ENCODE data around the gene NALCN.

The NALCN gene

DNA sequence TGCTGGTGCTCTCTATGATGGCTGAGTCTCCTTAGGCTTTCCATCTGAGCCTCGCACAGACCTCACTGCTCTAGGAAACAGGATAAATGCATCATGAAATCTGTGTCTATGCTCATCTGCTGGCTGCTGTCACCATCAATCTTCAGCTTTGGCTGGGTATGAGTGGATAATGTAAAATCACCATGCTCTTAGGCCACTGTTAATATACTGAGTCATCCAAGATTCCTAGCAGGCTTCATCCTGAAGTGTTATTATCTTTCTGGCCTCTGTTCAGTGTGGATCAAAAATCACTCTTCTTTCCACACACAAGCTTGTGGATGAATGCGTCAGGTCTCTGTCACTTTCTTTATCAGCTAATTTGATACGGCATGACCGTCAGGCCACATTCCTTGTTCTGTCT lies 317.4 kb downstream of the NALCN start:
- intact Hi-C loops (cut with DNase I): no loop called here
- no peak for DNase-seq

DNA sequence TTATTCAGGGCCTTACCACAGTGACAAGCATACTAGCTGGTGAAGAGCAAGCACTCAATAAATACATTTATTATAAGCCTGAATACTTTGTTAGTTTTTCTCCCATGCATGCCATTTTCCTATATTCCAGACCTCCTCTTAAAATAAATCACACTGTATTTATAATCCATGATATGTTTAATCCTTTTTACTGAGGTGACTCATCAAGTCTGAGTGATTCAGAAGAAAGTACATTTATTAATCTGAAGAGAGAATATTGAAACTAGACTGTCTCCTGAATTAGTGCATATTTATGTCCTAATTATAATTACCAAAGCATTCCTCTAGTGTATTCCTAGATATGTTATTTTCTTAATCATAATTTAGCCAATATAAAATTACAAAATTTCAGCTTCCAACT lies 323.3 kb downstream of the NALCN start:
- intact Hi-C loops (cut with DNase I): no loop called here
- DNase-seq: no peak

DNA sequence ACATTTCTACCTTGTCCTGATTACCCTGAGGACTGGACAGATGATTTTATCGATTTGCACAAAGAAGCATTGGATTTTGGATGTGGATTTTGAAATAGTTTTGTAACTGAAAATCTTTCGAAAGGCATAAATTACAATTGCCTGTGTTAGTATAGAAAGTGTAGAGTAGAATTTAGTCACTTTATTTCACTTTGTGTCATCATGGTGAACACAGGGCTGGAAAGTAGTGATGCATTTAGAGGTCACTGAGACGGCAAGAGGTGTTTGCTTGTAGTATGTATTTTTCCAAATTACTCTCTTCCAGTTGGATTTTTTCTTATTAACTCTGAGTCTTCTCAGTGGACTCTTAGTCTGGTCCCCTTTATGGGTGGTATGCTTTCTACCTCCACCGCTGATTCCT lies 326.0 kb downstream of the NALCN start:
- intact Hi-C loops (cut with DNase I): no loop called here
- DNase-seq: no peak

DNA sequence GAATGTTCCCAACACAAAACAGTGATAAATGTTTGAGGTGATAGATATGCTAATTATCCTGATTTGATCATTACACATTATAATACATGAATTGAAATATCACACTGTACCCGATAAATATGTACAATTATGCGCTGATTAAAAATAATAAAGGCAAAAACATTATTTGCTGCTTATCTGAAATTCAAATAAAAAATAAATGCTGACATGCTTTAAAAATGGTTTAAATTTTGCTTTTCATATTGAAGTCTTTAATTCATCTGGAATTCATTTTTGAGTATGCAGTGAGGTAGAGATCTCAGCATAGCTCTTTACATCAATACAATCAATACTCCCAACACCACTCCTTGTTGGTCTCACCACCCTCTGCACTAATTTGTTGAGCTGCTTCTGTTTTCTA lies 330.8 kb downstream of the NALCN start:
- no peak for DNase-seq
- intact Hi-C loops (cut with DNase I): no loop called here

DNA sequence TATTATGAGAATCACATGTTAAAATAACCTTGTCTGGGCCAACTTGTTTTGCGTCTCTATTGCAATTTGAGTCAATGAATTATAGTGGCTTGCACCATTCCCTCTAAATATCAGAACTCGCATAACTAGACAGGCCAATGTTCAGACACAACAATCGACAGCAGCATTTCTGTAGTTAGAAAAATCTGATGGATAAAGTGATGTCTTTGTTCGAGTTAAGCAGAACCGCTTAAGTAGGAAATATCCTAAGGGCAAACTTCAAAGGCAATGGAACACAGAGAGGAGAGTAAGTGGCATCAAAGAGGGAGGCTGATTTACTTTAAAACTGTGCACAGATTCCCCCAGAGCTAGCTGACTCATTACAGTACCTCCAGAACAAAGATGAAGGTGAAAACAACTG lies 333.9 kb downstream of the NALCN start:
- intact Hi-C loops (cut with DNase I): no loop called here
- DNase-seq: no peak

DNA sequence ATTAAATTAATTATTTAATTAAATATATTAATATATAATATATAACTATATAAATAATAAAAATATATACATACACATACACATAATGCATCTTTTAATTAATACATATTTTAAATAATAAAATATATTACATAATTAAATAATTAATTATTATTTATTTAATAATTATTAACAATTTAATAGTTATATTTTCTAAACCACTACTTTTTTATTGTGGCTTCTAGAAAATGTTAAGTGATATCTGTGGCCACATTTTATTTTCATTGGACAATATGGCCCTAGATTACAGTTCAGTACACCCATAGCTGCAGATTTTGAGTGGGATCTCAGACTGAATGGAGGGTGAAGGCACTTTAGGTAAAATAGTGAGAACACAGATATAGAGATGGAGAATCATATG lies 335.7 kb downstream of the NALCN start:
- no peak for DNase-seq
- intact Hi-C loops (cut with DNase I): no loop called here

DNA sequence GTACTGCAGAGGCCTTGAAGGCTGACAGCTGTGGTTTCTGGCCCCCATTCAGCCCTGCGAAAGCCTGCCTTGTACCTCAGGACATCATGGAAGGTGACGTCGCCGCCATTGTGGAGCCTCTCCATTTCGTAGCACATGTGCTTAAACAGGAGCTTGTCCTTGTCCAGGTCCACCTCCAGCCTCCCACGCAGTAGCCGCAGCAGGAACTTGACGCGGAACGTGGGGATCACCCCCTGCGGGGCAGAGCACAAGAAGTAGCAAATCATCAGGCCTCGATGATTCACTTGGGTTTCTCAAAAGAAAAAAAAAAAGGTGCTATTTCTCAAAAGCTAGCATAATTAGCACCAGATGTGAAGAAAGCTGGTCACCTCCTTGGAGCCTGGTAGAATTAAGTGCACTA lies 351.0 kb downstream of the NALCN start:
- intact Hi-C loops (cut with DNase I): no loop called here
- peak in 3 of 42 donors; percentile 2 to 9 (median 3) for DNase-seq

DNA sequence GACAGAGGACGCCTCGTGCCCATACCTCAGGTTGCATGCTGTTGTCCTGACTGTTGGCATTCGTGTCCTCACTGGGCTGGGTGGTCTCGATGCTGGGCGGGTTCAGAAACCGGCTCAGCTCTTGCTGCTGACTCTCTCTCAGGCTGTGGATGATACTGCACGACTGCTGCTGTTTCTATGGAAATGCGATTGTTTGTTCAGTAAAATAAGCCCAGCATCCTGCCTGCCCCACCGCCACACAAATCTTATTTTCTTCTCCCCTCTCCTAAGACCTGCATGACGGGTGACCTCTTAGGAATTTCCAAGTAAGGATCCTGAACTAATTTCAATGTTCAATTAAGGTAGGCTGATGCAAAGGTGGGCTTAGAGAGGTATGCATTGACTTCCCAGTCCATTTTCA lies 356.5 kb downstream of the NALCN start:
- intact Hi-C loops (cut with DNase I): no loop called here
- DNase-seq: no peak

DNA sequence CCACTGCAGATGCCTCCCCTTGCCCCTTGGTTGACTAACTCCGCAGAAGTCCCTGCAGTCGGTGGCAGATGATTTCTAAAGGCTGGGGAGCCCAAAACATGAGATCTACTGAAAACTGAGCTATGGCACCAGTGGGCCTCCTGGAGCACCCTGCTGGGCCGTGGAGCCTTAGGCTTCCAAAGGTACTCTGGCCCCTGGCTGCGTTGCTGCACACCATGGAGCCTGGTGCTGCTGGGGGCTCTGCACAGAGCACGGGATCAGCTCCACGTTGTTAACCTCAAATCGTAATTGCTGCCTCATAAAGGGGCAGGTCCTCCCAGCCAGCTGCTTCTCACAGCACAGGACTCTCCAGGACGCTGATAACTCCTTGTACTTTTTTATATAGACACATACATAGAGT lies 357.5 kb downstream of the NALCN start:
- intact Hi-C loops (cut with DNase I): no loop called here
- DNase-seq: no peak

DNA sequence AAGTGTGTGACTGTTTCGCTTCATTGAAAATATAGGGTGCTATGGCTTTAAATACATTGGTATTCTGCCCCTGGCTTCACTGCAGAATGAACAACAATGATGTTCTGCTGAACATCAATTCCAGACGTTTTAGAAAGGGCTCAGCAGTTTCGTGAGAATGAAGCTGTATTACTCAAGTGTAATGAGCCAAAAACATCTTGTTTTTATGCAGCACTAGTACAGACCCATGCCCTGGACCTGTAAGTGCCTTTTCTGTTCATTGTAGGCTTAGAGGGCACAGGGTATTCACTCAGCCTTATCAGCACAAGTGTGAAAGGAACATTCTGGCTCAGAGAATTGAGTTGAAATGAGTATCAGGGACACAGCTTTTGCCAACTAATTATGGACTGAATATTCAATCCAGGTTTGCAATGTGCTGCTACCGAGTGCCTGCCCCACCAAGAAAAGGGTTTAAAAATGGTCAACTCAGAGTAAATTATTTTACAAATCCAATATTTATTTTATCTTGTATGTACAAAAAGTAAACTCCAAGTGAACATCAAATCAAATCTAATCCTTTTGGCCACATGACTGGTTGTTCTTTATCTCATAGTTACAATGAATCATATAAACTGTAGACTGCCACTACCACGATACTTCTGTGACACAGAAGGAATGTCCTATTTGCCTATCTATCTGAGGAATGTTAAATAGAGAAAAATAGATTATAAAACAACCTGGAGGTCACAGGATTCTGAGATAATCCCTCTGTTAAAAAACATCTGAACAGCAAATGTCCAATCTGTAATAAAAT lies 362.8 kb downstream of the NALCN start:
- DNase-seq: peak in 1 of 42 donors; percentile 3
- intact Hi-C loops (cut with DNase I): no loop called here

DNA sequence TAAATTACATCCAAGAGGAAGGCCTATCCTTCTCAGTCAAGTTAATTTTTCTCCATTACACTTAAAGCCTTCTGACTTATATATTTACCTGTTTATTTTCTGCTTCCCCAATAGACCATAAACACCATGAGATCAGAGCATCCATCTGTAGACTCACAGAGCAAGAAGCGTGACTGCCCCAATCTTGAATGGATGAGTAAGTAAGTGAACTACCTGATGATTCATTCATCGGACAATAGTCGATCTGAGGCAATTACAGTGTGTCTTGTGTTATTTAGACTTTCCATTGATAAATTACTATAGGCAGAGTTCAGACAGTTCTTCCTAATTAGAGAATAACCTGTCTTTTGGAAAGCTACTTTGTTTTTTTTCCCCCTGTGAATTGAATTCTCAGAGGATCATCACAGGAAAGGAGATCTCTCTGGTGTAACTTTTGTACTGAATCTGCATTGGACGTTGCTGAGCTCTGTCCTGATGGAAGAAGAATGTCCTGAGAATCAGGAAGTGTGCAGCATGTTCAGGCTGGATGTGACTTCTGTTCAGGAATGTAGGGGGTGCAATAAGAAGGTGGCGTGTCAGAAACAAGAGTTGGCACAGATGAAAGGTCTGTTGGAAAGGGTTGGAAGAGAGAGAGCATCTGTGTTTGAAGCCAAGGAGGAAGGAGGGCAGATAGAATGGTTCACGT lies 367.0 kb downstream of the NALCN start:
- no peak for DNase-seq
- intact Hi-C loops (cut with DNase I): no loop called here

DNA sequence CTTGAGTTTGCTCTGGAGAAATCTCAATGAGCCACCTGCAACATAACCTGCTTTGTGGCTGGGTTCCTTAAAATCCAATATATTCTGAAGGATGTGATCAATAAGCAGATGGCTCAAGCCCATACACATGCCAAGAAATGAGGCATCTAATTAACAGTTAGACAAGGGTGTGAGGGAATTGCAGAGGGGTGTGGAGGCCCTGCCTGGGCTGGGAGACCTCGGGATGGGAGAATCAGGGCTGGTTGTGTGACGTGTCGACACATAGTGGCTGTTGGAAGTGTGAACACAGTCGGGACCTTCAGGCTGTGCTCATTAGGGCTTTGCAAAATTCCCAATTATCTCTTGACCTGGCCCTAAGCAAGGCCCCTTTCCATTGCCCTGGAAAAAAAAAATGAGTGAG lies 379.8 kb downstream of the NALCN start:
- no peak for DNase-seq
- intact Hi-C loops (cut with DNase I): no loop called here

DNA sequence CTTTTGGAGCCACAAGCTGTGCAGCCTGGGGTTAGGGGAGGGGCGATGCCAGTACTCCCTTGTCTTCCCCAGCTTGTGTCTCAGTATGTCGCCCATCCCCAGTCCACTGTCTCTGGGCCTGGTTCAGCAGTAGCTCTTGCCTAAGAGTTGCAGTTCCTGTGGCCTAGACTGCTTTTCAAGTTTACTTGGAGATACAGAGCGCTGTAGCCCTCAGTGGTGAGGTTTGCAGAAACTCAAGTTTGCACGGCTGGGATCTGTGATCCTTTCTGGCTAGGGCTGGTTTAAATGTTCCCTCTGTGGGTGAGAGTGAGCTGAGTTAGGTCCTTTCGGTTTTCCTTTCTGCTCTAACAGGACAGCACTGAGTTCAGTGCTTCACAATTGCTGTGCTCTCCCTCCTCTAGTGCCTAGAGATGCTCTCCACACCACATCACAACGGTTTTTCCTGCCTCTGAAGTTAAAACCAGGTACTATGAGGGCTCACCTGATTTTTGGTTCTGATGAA lies 381.1 kb downstream of the NALCN start:
- DNase-seq: peak in 1 of 42 donors; percentile 24
- intact Hi-C loops (cut with DNase I): no loop called here

DNA sequence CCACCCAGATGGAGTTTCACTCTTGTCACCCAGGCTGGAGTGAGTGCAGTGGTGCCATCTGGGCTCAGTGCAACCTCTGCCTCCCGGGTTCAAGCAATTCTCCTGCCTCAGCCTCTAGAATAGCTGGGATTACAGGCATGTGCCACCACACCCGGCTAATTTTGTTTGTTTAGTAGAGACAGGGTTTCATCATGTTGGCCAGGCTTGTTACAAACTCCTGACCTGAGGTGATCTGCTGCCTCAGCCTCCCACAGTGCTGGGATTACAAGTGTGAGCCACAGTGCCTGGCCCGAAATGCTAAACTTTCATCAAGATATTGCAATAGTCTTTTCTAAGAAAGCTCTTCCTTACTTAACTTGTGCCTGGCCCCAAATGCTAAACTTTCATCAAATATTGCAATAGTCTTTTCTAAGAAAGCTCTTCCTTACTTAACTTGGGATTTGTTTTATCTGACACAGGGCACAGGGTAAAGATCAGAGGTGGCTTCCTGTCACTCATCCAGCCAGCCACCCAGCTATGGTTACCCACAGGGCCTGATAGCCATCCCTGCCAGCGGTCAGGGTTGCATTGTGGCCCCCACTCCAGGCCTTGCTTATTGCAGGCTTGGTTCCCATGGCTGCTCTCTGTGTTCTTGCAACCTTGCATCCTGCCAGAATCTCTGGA lies 389.4 kb downstream of the NALCN start:
- intact Hi-C loops (cut with DNase I): no loop called here
- no peak for DNase-seq

DNA sequence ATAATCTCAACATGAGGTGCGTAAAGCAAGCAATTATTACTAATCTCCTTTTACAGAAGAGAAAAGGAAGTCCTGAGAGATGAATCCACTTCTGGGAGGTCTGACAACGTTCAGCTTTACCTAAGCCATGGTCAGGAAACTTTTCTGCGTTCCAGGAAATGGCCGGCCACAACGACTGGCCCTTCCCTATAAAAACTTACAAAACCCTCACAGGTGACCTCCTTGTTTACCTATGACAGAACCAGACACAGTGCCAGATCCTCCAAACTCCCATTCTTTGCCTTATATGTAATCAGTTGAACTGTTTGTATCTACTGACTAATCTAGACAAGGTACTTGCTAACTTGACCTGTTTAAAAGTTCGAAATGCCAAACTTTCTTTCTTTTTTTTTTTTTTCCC lies 390.0 kb downstream of the NALCN start:
- intact Hi-C loops (cut with DNase I): no loop called here
- no peak for DNase-seq

DNA sequence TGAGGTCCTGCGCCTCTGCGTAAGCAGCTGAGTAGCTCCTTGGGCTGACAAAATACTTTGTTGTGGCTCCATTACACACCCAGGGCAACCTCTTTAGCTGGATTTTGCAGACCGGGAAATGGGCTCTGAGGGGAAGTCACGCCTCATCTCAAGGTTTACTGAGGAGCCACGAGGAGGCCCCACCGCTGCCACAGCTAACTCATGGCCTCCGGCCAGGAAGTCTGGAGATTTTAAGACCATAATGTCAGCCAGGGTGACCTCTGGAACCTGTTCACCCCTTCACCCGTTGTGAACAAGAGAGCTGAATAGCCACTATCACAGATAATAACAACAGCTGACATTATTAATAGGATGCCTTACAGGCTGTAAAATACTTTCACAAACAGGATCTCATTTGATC lies 390.4 kb downstream of the NALCN start:
- intact Hi-C loops (cut with DNase I): no loop called here
- no peak for DNase-seq

DNA sequence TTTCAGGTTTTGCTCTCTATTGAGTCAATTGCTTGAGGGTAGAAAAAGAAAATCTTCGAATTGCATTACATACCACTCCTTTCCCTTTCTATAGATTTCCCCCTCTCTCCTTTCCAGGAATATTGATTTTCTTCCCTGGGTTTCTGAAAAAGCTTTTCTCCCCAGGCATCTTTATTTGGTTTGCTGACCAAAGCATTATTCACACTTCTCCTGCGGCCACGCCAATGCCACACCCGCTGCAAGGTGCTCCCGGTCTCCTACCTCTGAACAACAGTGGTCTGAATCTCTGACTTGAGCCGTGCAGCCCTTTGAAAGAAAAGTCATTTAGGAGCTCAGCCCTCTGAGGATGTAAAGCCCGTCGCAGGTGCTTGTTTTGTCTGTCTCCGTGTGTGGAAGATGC lies 390.8 kb downstream of the NALCN start:
- intact Hi-C loops (cut with DNase I): no loop called here
- DNase-seq: no peak

DNA sequence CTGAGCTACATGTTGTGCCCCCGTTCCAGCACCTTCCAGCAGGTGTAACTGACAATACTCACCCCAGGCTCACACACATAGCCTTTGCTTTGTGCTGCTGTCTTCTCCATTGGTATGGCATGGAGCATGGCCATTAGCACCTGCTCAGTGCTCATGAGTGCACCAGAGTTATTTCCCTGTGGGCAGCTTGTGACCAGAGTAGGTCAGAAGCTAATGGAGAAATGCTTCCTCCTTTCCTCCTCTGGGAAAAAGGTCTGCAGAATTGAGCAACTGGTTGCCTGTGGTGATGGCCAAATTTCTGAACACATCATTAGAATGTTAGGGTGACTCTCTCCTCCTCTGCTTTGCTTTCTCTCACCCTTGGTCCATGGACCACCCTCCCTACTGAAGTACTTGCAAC lies 397.2 kb downstream of the NALCN start:
- intact Hi-C loops (cut with DNase I): no loop called here

DNA sequence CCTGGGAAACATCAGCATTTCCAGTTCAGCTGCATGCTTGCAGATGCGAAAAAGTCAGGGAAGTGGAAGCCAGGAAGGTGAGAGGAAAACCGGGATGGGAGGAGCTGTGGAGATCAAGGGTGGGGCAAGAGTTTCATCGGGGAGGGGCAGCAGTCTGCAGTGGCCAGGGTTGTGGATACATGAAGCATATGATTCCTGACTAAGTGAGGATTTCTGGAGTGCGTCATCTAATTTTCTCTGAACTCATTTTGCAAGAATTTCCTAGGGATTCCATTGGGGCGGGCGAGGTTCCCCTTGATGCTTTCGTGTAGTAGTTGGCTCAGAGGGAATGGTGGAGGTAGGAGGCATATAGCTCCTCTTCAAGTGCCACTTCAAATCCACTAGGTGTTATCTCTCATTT lies 397.6 kb downstream of the NALCN start:
- intact Hi-C loops (cut with DNase I): no loop called here
- DNase-seq: no peak

More for the DNA sequence above, 397.2 kb downstream of the NALCN start:
- DNase-seq: no peak

DNA sequence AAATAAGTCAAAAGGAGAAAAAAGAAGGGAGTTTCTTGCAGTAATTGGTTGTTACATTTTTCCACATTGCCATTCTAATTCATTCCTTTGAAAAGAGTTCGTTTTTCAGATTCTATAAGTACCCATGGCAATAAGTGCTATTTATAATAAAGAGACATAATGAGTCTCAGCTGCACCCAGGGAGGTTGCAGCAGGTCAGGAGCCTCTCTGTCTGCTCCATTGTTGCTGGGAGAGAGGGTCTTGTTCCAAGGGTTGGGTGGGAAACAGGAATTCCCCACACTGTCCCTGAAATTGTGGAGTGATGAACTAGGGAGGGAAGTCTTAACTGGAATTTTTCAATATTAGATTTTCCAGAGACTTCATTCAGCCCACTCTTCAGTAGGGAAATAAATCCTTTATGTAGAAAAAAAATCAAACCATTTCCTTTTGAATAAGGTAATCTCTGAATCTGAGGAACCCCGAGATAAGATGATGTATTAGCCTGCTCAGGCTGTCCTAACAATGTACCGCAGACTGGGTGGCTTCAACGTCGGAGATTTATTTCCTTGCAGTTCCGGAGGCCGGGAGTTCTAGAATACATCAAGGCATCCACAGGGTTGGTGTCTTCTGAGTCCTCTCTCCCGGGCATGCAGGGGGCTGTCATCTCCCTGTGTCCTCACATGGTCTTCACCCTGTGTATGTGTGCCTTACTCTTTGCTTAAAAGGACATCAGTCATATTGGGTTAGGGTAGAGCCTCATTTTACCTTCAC lies 399.0 kb downstream of the NALCN start:
- no peak for DNase-seq

More for the DNA sequence above, 399.0 kb downstream of the NALCN start:
- intact Hi-C loops (cut with DNase I): no loop called here
